ENCODE data around the gene SMAP1. TPM values are rescaled to one million over a fixed set of nuclear protein-coding genes. Genes with fewer than 3 reads are reported as not detected.
"Not testable (repeated sequence)": the region's sequence is repeated elsewhere in the genome, so short reads cannot be mapped to it uniquely, and the experiment has no call there.

Gene SMAP1
- polyA plus RNA-seq, 3 donors = 12.6 to 22.1 (median 20.3) TPM

- H3K79me2 ChIP-seq (ENCODE audit: insufficient read depth, low read length) = no peaks in the 10 kb centered on the region
- peaks cover 16% of the 10 kb centered on the region in 2 donors for H3K36me3 Mint-ChIP-seq
- H3K36me3 ChIP-seq (replicated peaks in 1 of 2; ENCODE audit: control insufficient read depth in 1 of 2, insufficient read depth in 2 of 2, low read length in 2 of 2) = peaks cover 2 to 15% of the 10 kb centered on the region in 2 donors
- TF ChIP-seq, protein P1, sequence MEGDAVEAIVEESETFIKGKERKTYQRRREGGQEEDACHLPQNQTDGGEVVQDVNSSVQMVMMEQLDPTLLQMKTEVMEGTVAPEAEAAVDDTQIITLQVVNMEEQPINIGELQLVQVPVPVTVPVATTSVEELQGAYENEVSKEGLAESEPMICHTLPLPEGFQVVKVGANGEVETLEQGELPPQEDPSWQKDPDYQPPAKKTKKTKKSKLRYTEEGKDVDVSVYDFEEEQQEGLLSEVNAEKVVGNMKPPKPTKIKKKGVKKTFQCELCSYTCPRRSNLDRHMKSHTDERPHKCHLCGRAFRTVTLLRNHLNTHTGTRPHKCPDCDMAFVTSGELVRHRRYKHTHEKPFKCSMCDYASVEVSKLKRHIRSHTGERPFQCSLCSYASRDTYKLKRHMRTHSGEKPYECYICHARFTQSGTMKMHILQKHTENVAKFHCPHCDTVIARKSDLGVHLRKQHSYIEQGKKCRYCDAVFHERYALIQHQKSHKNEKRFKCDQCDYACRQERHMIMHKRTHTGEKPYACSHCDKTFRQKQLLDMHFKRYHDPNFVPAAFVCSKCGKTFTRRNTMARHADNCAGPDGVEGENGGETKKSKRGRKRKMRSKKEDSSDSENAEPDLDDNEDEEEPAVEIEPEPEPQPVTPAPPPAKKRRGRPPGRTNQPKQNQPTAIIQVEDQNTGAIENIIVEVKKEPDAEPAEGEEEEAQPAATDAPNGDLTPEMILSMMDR (IDR thresholded peaks at IDR 0.05) = no peak
- no peak for DNase-seq
- intact Hi-C loops (cut with micrococcal nuclease) = no loop called here
- H3K4me1 ChIP-seq (ENCODE audit: control insufficient read depth in 1 of 2, insufficient read depth in 2 of 2, low read length in 2 of 2) = no peaks in the 10 kb centered on the region
- peaks cover 2 to 10% (median 5%) of the 10 kb centered on the region in 7 donors for H3K9me3 Mint-ChIP-seq
- no peaks in the 10 kb centered on the region for H3K4me1 Mint-ChIP-seq
- WGBS (ENCODE audit: insufficient coverage) = 100% methylated on average over 1 of the region's 4 CpGs
- no peak overlapping the region for H3K4me3 ChIP-seq (replicated peaks in 1 of 3; ENCODE audit: low read depth in 2 of 3, low read length in 3 of 3)
- no peak overlapping the region for H3K27ac ChIP-seq (ENCODE audit: low read depth in 1 of 2, low read length in 2 of 2)
- H3K9me3 ChIP-seq (replicated peaks in 1 of 2; ENCODE audit: control insufficient read depth in 1 of 2, insufficient read depth in 1 of 2, low read length in 2 of 2) = no peaks in the 10 kb centered on the region
- H3K4me2 ChIP-seq (replicated peaks; ENCODE audit: extremely low read depth, low read length, poor library complexity, severe bottlenecking) = no peak overlapping the region
- H4K20me1 ChIP-seq (ENCODE audit: insufficient read depth, low read length) = no peaks in the 10 kb centered on the region
- no peak overlapping the region for H3K9ac ChIP-seq (ENCODE audit: insufficient read depth, low read length, poor library complexity, severe bottlenecking)
- no peaks in the 10 kb centered on the region for H3K27me3 ChIP-seq (ENCODE audit: control insufficient read depth in 2 of 2, insufficient read depth in 2 of 2, low read length in 2 of 2)
- peak overlapping the region in 1 of 7 donors; percentile 46 for H3K27ac Mint-ChIP-seq
- H3K27me3 Mint-ChIP-seq (ENCODE audit: low read depth in 3 of 3) = peaks cover 0 to under 1% (median 0%) of the 10 kb centered on the region in 3 donors
- H3K4me3 Mint-ChIP-seq = no peak overlapping the region
- H2AFZ ChIP-seq (ENCODE audit: insufficient read depth, low read depth, low read length, poor library complexity, severe bottlenecking) = no peak overlapping the region
These were observed 96.2 kb downstream of the SMAP1 start for GRCh38 chr6:70763754-70764510.

DNA sequence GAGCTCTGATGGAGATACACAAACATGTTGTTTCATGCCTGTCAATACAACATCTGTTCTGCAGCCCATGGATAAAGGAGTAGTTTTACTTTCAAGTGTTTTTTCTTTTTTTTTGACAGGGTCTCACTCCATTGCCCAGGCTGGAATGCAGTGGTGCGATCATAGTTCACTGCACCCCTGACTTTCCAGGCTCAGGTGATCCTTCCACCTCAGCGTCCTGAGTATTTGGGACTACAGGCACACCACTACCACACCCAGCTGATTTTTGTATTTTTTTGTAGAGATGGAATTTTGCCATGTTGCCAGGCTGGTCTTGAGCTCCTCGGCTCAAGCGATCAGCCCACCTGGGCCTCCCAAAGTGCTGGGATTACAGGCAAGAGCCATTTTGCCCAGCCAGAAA lies 97.0 kb downstream of the SMAP1 start:
- Histone ChIP-seq H3K4me2 (replicated peaks; ENCODE audit: extremely low read depth, low read length, poor library complexity, severe bottlenecking) (no peak overlapping the region), H3K4me1 (ENCODE audit: control insufficient read depth in 1 of 2, insufficient read depth in 2 of 2, low read length in 2 of 2) (no peaks in the 10 kb centered on the region), H2AFZ (ENCODE audit: insufficient read depth, low read depth, low read length, poor library complexity, severe bottlenecking) (no peak overlapping the region), H3K9ac (ENCODE audit: insufficient read depth, low read length, poor library complexity, severe bottlenecking) (no peak overlapping the region), H3K79me2 (ENCODE audit: insufficient read depth, low read length) (no peaks in the 10 kb centered on the region), H3K27ac (ENCODE audit: low read depth in 1 of 2, low read length in 2 of 2) (no peak overlapping the region), H4K20me1 (ENCODE audit: insufficient read depth, low read length) (no peaks in the 10 kb centered on the region), H3K9me3 (replicated peaks in 1 of 2; ENCODE audit: control insufficient read depth in 1 of 2, insufficient read depth in 1 of 2, low read length in 2 of 2) (no peaks in the 10 kb centered on the region), H3K4me3 (replicated peaks in 1 of 3; ENCODE audit: low read depth in 2 of 3, low read length in 3 of 3) (no peak overlapping the region), H3K36me3 (replicated peaks in 1 of 2; ENCODE audit: control insufficient read depth in 1 of 2, insufficient read depth in 2 of 2, low read length in 2 of 2) (peaks cover 2 to 15% of the 10 kb centered on the region in 2 donors), H3K27me3 (ENCODE audit: control insufficient read depth in 2 of 2, insufficient read depth in 2 of 2, low read length in 2 of 2) (no peaks in the 10 kb centered on the region)
- peak overlapping the region in 1 of 7 donors; percentile 50 for H3K27ac Mint-ChIP-seq
- no peak overlapping the region for H3K4me3 Mint-ChIP-seq
- DNase-seq = no peak
- H3K36me3 Mint-ChIP-seq = peaks cover 16 to 17% of the 10 kb centered on the region in 2 donors
- H3K27me3 Mint-ChIP-seq (ENCODE audit: low read depth in 3 of 3) = peaks cover 0 to 1% (median 0%) of the 10 kb centered on the region in 3 donors
- H3K9me3 Mint-ChIP-seq = peaks cover 2 to 10% (median 6%) of the 10 kb centered on the region in 7 donors
- intact Hi-C loops (cut with micrococcal nuclease) = no loop called here
- TF ChIP-seq, protein P1 (IDR thresholded peaks at IDR 0.05) = no peak
- no peaks in the 10 kb centered on the region for H3K4me1 Mint-ChIP-seq
- WGBS (ENCODE audit: insufficient coverage) = no CpG with 5 or more reads among the region's 4 CpGs

- H3K27me3 ChIP-seq (ENCODE audit: control insufficient read depth in 2 of 2, insufficient read depth in 2 of 2, low read length in 2 of 2); H3K9me3 ChIP-seq (replicated peaks in 1 of 2; ENCODE audit: control insufficient read depth in 1 of 2, insufficient read depth in 1 of 2, low read length in 2 of 2); H4K20me1 ChIP-seq (ENCODE audit: insufficient read depth, low read length); H3K4me3 ChIP-seq (replicated peaks in 1 of 3; ENCODE audit: low read depth in 2 of 3, low read length in 3 of 3); H3K4me2 ChIP-seq (replicated peaks; ENCODE audit: extremely low read depth, low read length, poor library complexity, severe bottlenecking); H2AFZ ChIP-seq (ENCODE audit: insufficient read depth, low read depth, low read length, poor library complexity, severe bottlenecking); H3K4me3 Mint-ChIP-seq; H3K4me1 ChIP-seq (ENCODE audit: control insufficient read depth in 1 of 2, insufficient read depth in 2 of 2, low read length in 2 of 2); intact Hi-C loops (cut with micrococcal nuclease); H3K79me2 ChIP-seq (ENCODE audit: insufficient read depth, low read length); H3K27ac ChIP-seq (ENCODE audit: low read depth in 1 of 2, low read length in 2 of 2); H3K4me1 Mint-ChIP-seq; DNase-seq; H3K27me3 Mint-ChIP-seq (ENCODE audit: low read depth in 3 of 3); H3K9ac ChIP-seq (ENCODE audit: insufficient read depth, low read length, poor library complexity, severe bottlenecking): not testable (repeated sequence)
- peaks cover 2 to 25% (median 13%) of the 10 kb centered on the region in 7 donors for H3K9me3 Mint-ChIP-seq
- 97% methylated on average over 15 of the region's 19 CpGs for WGBS (ENCODE audit: insufficient coverage)
- peaks cover 27 to 35% of the 10 kb centered on the region in 2 donors for H3K36me3 Mint-ChIP-seq
- peak overlapping the region in 1 of 7 donors; percentile 74 for H3K27ac Mint-ChIP-seq
- H3K36me3 ChIP-seq (replicated peaks in 1 of 2; ENCODE audit: control insufficient read depth in 1 of 2, insufficient read depth in 2 of 2, low read length in 2 of 2) = peaks cover 0 to 23% of the 10 kb centered on the region in 2 donors
These were observed 103.7 kb downstream of the SMAP1 start for GRCh38 chr6:70771351-70771750.
